Measurements from ENCODE around the gene RPL18A. TPM values are rescaled to one million over a fixed set of nuclear protein-coding genes. Genes with fewer than 3 reads are reported as not detected.

RPL18A gene
- total RNA-seq, 1 experiment from 2014 or later = 2,241 TPM

DNA sequence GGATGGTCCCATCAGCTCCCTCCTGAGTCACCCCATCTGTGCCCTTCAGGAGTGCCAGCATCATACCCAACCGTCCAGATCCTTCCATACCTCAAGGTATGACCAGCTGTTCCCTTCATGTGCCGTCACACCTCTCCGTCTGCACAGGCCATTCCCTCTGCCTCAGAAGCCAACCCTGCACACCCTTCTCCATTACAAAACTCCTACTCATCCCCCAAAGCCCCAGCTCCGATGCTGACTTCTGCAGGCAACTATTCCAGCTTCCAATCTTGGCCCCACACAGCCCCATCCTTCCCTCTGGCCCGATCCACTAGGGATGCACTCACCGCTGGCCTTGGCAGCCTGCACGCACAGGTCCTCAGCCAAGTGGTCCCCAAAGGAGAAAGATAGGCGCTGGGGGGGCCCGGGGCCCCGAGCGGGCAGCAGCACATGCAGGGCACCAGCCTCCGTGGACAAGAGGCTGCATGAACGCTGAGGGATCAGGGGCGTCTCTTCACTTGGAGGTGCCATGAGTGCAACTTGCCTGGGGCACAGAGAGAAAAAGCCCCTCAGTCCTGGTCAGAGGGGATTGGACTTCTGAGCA, 15.7 kb upstream of the RPL18A start:
- DNase-seq = no peak
- no peaks in the 10 kb centered on the region for H3K9me3 ChIP-seq (ENCODE audit: low read length)
- peaks cover 14% of the 10 kb centered on the region for H3K79me2 ChIP-seq (ENCODE audit: low read length)
- no peak overlapping the region for H3K4me3 ChIP-seq (ENCODE audit: low read length)
- no peaks in the 10 kb centered on the region for H3K36me3 ChIP-seq (ENCODE audit: low read depth, low read length)
- no peak overlapping the region for H2AFZ ChIP-seq (ENCODE audit: low read length)
- H3K4me1 ChIP-seq (ENCODE audit: insufficient read depth, low read length) = peaks cover 19% of the 10 kb centered on the region
- TF ChIP-seq, protein P1, sequence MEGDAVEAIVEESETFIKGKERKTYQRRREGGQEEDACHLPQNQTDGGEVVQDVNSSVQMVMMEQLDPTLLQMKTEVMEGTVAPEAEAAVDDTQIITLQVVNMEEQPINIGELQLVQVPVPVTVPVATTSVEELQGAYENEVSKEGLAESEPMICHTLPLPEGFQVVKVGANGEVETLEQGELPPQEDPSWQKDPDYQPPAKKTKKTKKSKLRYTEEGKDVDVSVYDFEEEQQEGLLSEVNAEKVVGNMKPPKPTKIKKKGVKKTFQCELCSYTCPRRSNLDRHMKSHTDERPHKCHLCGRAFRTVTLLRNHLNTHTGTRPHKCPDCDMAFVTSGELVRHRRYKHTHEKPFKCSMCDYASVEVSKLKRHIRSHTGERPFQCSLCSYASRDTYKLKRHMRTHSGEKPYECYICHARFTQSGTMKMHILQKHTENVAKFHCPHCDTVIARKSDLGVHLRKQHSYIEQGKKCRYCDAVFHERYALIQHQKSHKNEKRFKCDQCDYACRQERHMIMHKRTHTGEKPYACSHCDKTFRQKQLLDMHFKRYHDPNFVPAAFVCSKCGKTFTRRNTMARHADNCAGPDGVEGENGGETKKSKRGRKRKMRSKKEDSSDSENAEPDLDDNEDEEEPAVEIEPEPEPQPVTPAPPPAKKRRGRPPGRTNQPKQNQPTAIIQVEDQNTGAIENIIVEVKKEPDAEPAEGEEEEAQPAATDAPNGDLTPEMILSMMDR (conservative IDR thresholded peaks at IDR 0.05; ENCODE audit: low read depth, low read length) = no peak
- TF ChIP-seq EZH2phosphoT487 (IDR thresholded peaks at IDR 0.05; ENCODE audit: borderline replicate concordance, low read length) (no peak), EZH2 (IDR thresholded peaks at IDR 0.05; ENCODE audit: low read length, unreplicated experiment) (no peak)
- H4K20me1 ChIP-seq (ENCODE audit: low read length) = no peaks in the 10 kb centered on the region
- H3F3A ChIP-seq (ENCODE audit: low read length, unreplicated experiment) = no peaks in the 10 kb centered on the region
- POLR2A ChIA-PET (ENCODE audit: unreplicated experiment) = interaction anchor here (0.6 kb wide), 1 partner anchor 15 kb away, joined by 4 read pairs; the partner anchor contains the start of gene RPL18A
- BruUV-seq (replicated peaks) = no TSS peak
- no peaks in the 10 kb centered on the region for H3K9me2 ChIP-seq (replicated peaks; ENCODE audit: low read length)
- no peaks in the 10 kb centered on the region for H3K27me3 ChIP-seq (ENCODE audit: low read length)
- intact Hi-C loops (cut with micrococcal nuclease) = loop anchor here (5.0 kb wide), 1 partner anchor 227 kb away; no protein-coding TSS in a partner anchor
- no peak overlapping the region for H3K27ac ChIP-seq (ENCODE audit: low read length)
- H3K9ac ChIP-seq (ENCODE audit: low read length) = no peak overlapping the region
- ATAC-seq = no peak
- H3K4me2 ChIP-seq (ENCODE audit: low read length) = no peak overlapping the region
- CTCF ChIA-PET = no interaction called here

DNA sequence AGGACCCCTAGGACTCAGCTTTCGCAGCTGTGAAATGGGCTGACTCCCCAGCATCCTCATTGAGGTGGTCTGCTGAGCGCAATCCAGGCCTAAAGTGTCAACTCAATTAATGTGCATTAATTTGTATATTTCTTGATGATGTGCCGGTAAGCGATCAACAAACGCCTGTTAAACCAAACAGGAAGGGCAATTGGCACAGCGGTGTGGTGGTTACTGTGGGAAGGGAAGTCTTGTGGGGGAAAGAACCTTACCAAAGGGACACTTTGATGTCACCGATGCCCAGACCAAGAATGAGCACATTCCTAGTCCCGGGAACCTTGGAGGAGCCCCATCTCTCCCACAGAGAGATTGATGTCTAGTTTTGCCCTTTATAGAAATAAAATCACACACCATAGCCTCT, 13.6 kb upstream of the RPL18A start:
- peaks cover 14% of the 10 kb centered on the region for H3K79me2 ChIP-seq (ENCODE audit: low read length)
- no peak for ATAC-seq
- H3K4me3 ChIP-seq (ENCODE audit: low read length) = no peak overlapping the region
- BruUV-seq (replicated peaks) = no TSS peak
- H3K9me2 ChIP-seq (replicated peaks; ENCODE audit: low read length) = no peaks in the 10 kb centered on the region
- no peak overlapping the region for H3K9ac ChIP-seq (ENCODE audit: low read length)
- no peaks in the 10 kb centered on the region for H3K27me3 ChIP-seq (ENCODE audit: low read length)
- intact Hi-C loops (cut with micrococcal nuclease) = no loop called here
- no peak overlapping the region for H3K27ac ChIP-seq (ENCODE audit: low read length)
- POLR2A ChIA-PET (ENCODE audit: unreplicated experiment) = no interaction called here
- H3K36me3 ChIP-seq (ENCODE audit: low read depth, low read length) = no peaks in the 10 kb centered on the region
- no peaks in the 10 kb centered on the region for H3F3A ChIP-seq (ENCODE audit: low read length, unreplicated experiment)
- no peak for TF ChIP-seq EZH2 (IDR thresholded peaks at IDR 0.05; ENCODE audit: low read length, unreplicated experiment)
- no peak for TF ChIP-seq EZH2phosphoT487 (IDR thresholded peaks at IDR 0.05; ENCODE audit: borderline replicate concordance, low read length)
- TF ChIP-seq, protein P1 (conservative IDR thresholded peaks at IDR 0.05; ENCODE audit: low read depth, low read length) = no peak
- no peak overlapping the region for H2AFZ ChIP-seq (ENCODE audit: low read length)
- H4K20me1 ChIP-seq (ENCODE audit: low read length) = no peaks in the 10 kb centered on the region
- H3K4me2 ChIP-seq (ENCODE audit: low read length) = no peak overlapping the region
- CTCF ChIA-PET = interaction anchor here (1.0 kb wide), 1 partner anchor 14 kb away, joined by 4 read pairs; the partner anchor contains the start of gene RPL18A
- H3K4me1 ChIP-seq (ENCODE audit: insufficient read depth, low read length) = peaks cover 23% of the 10 kb centered on the region
- no peak for DNase-seq
- no peaks in the 10 kb centered on the region for H3K9me3 ChIP-seq (ENCODE audit: low read length)

Data from PC-3 (cell line).